Effector memory CD4-positive, alpha-beta T cell (primary cell): ENCODE measurements around the gene RNFT2.

ENCODE experiments used
- DNase-seq, 3 donors: peaks; one replicate each; pipeline ENCODE4 v3.0.0-alpha.2; 2020
- H3K27ac ChIP-seq: 2 replicates; pipeline ENCODE4 v1.7.0; 2013; ENCODE audit warnings: mild to moderate bottlenecking, low read length, moderate library complexity; ENCODE audit not compliant: insufficient read depth, poor library complexity, severe bottlenecking
- H3K27me3 ChIP-seq: replicated peaks from 2 replicates; pipeline ENCODE4 v1.7.0; 2013; ENCODE audit warnings: mild to moderate bottlenecking, low read length; ENCODE audit not compliant: insufficient read depth, control insufficient read depth, poor library complexity, severe bottlenecking
- H3K36me3 ChIP-seq: 2 replicates; pipeline ENCODE4 v1.7.0; 2013; ENCODE audit warnings: mild to moderate bottlenecking, low read length, moderate library complexity; ENCODE audit not compliant: control insufficient read depth, insufficient read depth
- H3K4me1 ChIP-seq: 2 replicates; pipeline ENCODE4 v1.7.0; 2013; ENCODE audit warnings: low read length, mild to moderate bottlenecking; ENCODE audit not compliant: control insufficient read depth, insufficient read depth, poor library complexity, severe bottlenecking
- H3K4me3 ChIP-seq: 2 replicates; pipeline ENCODE4 v1.7.0; 2013; ENCODE audit warnings: low read length, low read depth, mild to moderate bottlenecking; ENCODE audit not compliant: insufficient read depth, poor library complexity, severe bottlenecking
- H3K9me3 ChIP-seq: 2 replicates; pipeline ENCODE4 v1.7.0; 2013; ENCODE audit warnings: mild to moderate bottlenecking, low read length, moderate library complexity; ENCODE audit not compliant: control insufficient read depth

Gene RNFT2

GRCh38 chr12:116710370-116711150 is 27.6 kb upstream of the RNFT2 start:
- DNase-seq: no peak
- H3K9me3 ChIP-seq: no peaks in the 10 kb centered on the region
- peaks cover 5% of the 10 kb centered on the region for H3K4me1 ChIP-seq
- no peaks in the 10 kb centered on the region for H3K36me3 ChIP-seq
- H3K4me3 ChIP-seq: no peak overlapping the region
- no peaks in the 10 kb centered on the region for H3K27me3 ChIP-seq
- H3K27ac ChIP-seq: no peak overlapping the region

- no peak overlapping the region for H3K4me3 ChIP-seq
- DNase-seq: no peak
- peaks cover 5% of the 10 kb centered on the region for H3K4me1 ChIP-seq
Measured at GRCh38 chr12:116712458-116713303, 25.4 kb upstream of the RNFT2 start.

GRCh38 chr12:116713527-116713926 is 24.6 kb upstream of the RNFT2 start:
- no peak overlapping the region for H3K27ac ChIP-seq
- H3K27me3 ChIP-seq: no peaks in the 10 kb centered on the region
- peaks cover 14% of the 10 kb centered on the region for H3K36me3 ChIP-seq
- DNase-seq: no peak
- H3K4me3 ChIP-seq: no peak overlapping the region
- H3K4me1 ChIP-seq: peaks cover 5% of the 10 kb centered on the region
- H3K9me3 ChIP-seq: no peaks in the 10 kb centered on the region

More at GRCh38 chr12:116712458-116713303, 25.4 kb upstream of the RNFT2 start:
- no peak overlapping the region for H3K27ac ChIP-seq
- no peaks in the 10 kb centered on the region for H3K27me3 ChIP-seq
- H3K9me3 ChIP-seq: no peaks in the 10 kb centered on the region
- peaks cover 7% of the 10 kb centered on the region for H3K36me3 ChIP-seq

- H3K27me3 ChIP-seq: no peaks in the 10 kb centered on the region
- H3K9me3 ChIP-seq: no peaks in the 10 kb centered on the region
- peaks cover 19% of the 10 kb centered on the region for H3K36me3 ChIP-seq
- H3K27ac ChIP-seq: no peak overlapping the region
- no peak for DNase-seq
- H3K4me3 ChIP-seq: no peak overlapping the region
- no peaks in the 10 kb centered on the region for H3K4me1 ChIP-seq
Measured at GRCh38 chr12:116714175-116714574, 23.9 kb upstream of the RNFT2 start.

- no peak overlapping the region for H3K4me3 ChIP-seq
- no peaks in the 10 kb centered on the region for H3K27me3 ChIP-seq
- no peak overlapping the region for H3K27ac ChIP-seq
- DNase-seq: no peak
- H3K9me3 ChIP-seq: no peaks in the 10 kb centered on the region
- H3K36me3 ChIP-seq: peaks cover 46% of the 10 kb centered on the region
- H3K4me1 ChIP-seq: no peaks in the 10 kb centered on the region
Measured at GRCh38 chr12:116717466-116718437, 20.4 kb upstream of the RNFT2 start.

- no peak overlapping the region for H3K27ac ChIP-seq
- no peak for DNase-seq
- peaks cover 46% of the 10 kb centered on the region for H3K36me3 ChIP-seq
- no peaks in the 10 kb centered on the region for H3K27me3 ChIP-seq
- H3K4me1 ChIP-seq: no peaks in the 10 kb centered on the region
- H3K4me3 ChIP-seq: no peak overlapping the region
- H3K9me3 ChIP-seq: no peaks in the 10 kb centered on the region
Measured at GRCh38 chr12:116718655-116719454, 19.3 kb upstream of the RNFT2 start.

- Histone ChIP-seq H3K27me3 (no peaks in the 10 kb centered on the region), H3K4me3 (no peak overlapping the region), H3K4me1 (no peaks in the 10 kb centered on the region), H3K36me3 (peaks cover 46% of the 10 kb centered on the region), H3K9me3 (no peaks in the 10 kb centered on the region), H3K27ac (no peak overlapping the region)
- no peak for DNase-seq
Measured at GRCh38 chr12:116719731-116720528, 18.2 kb upstream of the RNFT2 start.

GRCh38 chr12:116722245-116722644 is 15.9 kb upstream of the RNFT2 start:
- DNase-seq: no peak
- Histone ChIP-seq H3K9me3 (no peaks in the 10 kb centered on the region), H3K27me3 (no peaks in the 10 kb centered on the region), H3K4me1 (no peaks in the 10 kb centered on the region), H3K4me3 (no peak overlapping the region), H3K36me3 (peaks cover 44% of the 10 kb centered on the region), H3K27ac (no peak overlapping the region)
